ENCODE results near the gene FAM98A.

DNA sequence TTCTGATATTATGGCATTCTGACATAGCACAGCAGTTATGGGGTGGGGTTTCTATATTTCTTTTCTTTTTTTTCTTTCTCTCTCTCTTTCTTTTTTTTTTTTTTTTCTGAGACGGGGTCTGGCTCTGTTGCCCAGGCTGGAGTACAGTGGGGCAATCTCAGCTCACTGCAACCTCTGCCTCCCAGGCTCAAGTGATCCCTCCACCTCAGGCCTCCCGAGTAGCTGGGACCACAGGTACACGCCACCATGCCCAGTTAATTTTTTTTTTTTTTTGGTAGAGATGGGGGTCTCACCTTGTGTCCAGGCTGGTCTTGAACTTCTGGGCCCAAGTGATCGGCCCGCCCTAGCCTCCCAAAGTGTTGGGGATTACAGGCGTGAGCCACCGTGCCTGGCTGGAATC is 7.5 kb upstream of the FAM98A start:
- TF ChIP-seq, protein P1, sequence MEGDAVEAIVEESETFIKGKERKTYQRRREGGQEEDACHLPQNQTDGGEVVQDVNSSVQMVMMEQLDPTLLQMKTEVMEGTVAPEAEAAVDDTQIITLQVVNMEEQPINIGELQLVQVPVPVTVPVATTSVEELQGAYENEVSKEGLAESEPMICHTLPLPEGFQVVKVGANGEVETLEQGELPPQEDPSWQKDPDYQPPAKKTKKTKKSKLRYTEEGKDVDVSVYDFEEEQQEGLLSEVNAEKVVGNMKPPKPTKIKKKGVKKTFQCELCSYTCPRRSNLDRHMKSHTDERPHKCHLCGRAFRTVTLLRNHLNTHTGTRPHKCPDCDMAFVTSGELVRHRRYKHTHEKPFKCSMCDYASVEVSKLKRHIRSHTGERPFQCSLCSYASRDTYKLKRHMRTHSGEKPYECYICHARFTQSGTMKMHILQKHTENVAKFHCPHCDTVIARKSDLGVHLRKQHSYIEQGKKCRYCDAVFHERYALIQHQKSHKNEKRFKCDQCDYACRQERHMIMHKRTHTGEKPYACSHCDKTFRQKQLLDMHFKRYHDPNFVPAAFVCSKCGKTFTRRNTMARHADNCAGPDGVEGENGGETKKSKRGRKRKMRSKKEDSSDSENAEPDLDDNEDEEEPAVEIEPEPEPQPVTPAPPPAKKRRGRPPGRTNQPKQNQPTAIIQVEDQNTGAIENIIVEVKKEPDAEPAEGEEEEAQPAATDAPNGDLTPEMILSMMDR (conservative IDR thresholded peaks at IDR 0.05 in 1 of 2, IDR thresholded peaks at IDR 0.05 in 1 of 2; ENCODE audit: low read depth in 1 of 2, low read length in 2 of 2) = no peak
- TF ChIP-seq EZH2 (IDR thresholded peaks at IDR 0.05; ENCODE audit: low read length, missing control alignments) = no peak
